Measurements from ENCODE around the gene BANF1. TPM values are rescaled to one million over a fixed set of nuclear protein-coding genes. Genes with fewer than 3 reads are reported as not detected.

Gene BANF1
- total RNA-seq, 1 experiment from 2014 or later, result 269 TPM

- TF ChIP-seq, protein P1, sequence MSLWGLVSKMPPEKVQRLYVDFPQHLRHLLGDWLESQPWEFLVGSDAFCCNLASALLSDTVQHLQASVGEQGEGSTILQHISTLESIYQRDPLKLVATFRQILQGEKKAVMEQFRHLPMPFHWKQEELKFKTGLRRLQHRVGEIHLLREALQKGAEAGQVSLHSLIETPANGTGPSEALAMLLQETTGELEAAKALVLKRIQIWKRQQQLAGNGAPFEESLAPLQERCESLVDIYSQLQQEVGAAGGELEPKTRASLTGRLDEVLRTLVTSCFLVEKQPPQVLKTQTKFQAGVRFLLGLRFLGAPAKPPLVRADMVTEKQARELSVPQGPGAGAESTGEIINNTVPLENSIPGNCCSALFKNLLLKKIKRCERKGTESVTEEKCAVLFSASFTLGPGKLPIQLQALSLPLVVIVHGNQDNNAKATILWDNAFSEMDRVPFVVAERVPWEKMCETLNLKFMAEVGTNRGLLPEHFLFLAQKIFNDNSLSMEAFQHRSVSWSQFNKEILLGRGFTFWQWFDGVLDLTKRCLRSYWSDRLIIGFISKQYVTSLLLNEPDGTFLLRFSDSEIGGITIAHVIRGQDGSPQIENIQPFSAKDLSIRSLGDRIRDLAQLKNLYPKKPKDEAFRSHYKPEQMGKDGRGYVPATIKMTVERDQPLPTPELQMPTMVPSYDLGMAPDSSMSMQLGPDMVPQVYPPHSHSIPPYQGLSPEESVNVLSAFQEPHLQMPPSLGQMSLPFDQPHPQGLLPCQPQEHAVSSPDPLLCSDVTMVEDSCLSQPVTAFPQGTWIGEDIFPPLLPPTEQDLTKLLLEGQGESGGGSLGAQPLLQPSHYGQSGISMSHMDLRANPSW (CRISPR knock-in tag; conservative IDR thresholded peaks at IDR 0.05; ENCODE audit: low read depth), result no peak
- TF ChIP-seq FOXP1 (CRISPR knock-in tag; IDR thresholded peaks at IDR 0.05; ENCODE audit: borderline replicate concordance), result no peak
Observed at GRCh38 chr11:66006134-66006890, 4.0 kb downstream of the BANF1 start (continued).

GRCh38 chr11:66006891-66007176 lies 4.5 kb downstream of the BANF1 start:
- POLR2A ChIA-PET, result interaction anchor here (0.6 kb wide), 1 partner anchor 17 kb away, joined by 7 read pairs; no protein-coding TSS in a partner anchor
- Mint-ChIP-seq H3K27me3 (ENCODE audit: low read depth) (peaks cover 16% of the 10 kb centered on the region), H3K27ac (peak overlapping the region; percentile 68), H3K36me3 (peaks cover 16% of the 10 kb centered on the region), H3K4me1 (peaks cover 17% of the 10 kb centered on the region), H3K4me3 (no peak overlapping the region), H3K9me3 (no peaks in the 10 kb centered on the region)
- TF ChIP-seq ARID4B (CRISPR knock-in tag; IDR thresholded peaks at IDR 0.05; ENCODE audit: borderline replicate concordance), result no peak
- no peak for TF ChIP-seq RORB (CRISPR knock-in tag; IDR thresholded peaks at IDR 0.05)
- CTCF ChIA-PET, result interaction anchor here (0.6 to 1.7 kb wide), 4 partner anchors 15 to 227 kb away, joined by 4 to 5 read pairs (median 4); no protein-coding TSS in a partner anchor
- DNase-seq (ENCODE audit: low spot score), result no peak
- ATAC-seq, result no peak

- Mint-ChIP-seq H3K4me3 (no peak overlapping the region), H3K4me1 (peaks cover 17% of the 10 kb centered on the region), H3K36me3 (peaks cover 15% of the 10 kb centered on the region), H3K9me3 (no peaks in the 10 kb centered on the region), H3K27me3 (ENCODE audit: low read depth) (peaks cover 19% of the 10 kb centered on the region), H3K27ac (no peak overlapping the region)
- TF ChIP-seq NR1H2 (CRISPR knock-in tag; IDR thresholded peaks at IDR 0.05) (no peak), AFF4 (CRISPR knock-in tag; IDR thresholded peaks at IDR 0.05; ENCODE audit: borderline replicate concordance) (no peak), ZNF416 (CRISPR knock-in tag; IDR thresholded peaks at IDR 0.05) (no peak), ESRRA (CRISPR knock-in tag; IDR thresholded peaks at IDR 0.05; ENCODE audit: borderline replicate concordance) (no peak), ZNF532 (CRISPR knock-in tag; IDR thresholded peaks at IDR 0.05; ENCODE audit: borderline replicate concordance) (no peak), FOXK1 (CRISPR knock-in tag; IDR thresholded peaks at IDR 0.05) (no peak)
- TF ChIP-seq, protein P2, sequence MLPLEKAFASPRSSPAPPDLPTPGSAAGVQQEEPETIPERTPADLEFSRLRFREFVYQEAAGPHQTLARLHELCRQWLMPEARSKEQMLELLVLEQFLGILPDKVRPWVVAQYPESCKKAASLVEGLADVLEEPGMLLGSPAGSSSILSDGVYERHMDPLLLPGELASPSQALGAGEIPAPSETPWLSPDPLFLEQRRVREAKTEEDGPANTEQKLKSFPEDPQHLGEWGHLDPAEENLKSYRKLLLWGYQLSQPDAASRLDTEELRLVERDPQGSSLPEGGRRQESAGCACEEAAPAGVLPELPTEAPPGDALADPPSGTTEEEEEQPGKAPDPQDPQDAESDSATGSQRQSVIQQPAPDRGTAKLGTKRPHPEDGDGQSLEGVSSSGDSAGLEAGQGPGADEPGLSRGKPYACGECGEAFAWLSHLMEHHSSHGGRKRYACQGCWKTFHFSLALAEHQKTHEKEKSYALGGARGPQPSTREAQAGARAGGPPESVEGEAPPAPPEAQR (CRISPR knock-in tag; IDR thresholded peaks at IDR 0.05), result no peak
- ChIA-PET POLR2A (no interaction called here), CTCF (interaction anchor here (0.6 to 1.7 kb wide), 5 partner anchors 14 to 227 kb away, joined by 4 to 6 read pairs (median 4); no protein-coding TSS in a partner anchor)
- DNase-seq (ENCODE audit: low spot score), result no peak
- peak; percentile 3; the same call in 1 of the 2 replicates for ATAC-seq
Observed at GRCh38 chr11:66007201-66007634, 4.9 kb downstream of the BANF1 start.
